Nucleus accumbens (tissue), 56 donors: ENCODE data around the gene MED8.
"Not testable (repeated sequence)": the region's sequence is repeated elsewhere in the genome, so short reads cannot be mapped to it uniquely, and the experiment has no call there.

Source experiments
- DNase-seq, 56 donors: peaks; one replicate each; lab custom pipeline; 2025; lab: John Stamatoyannopoulos, UW

The MED8 gene

DNA sequence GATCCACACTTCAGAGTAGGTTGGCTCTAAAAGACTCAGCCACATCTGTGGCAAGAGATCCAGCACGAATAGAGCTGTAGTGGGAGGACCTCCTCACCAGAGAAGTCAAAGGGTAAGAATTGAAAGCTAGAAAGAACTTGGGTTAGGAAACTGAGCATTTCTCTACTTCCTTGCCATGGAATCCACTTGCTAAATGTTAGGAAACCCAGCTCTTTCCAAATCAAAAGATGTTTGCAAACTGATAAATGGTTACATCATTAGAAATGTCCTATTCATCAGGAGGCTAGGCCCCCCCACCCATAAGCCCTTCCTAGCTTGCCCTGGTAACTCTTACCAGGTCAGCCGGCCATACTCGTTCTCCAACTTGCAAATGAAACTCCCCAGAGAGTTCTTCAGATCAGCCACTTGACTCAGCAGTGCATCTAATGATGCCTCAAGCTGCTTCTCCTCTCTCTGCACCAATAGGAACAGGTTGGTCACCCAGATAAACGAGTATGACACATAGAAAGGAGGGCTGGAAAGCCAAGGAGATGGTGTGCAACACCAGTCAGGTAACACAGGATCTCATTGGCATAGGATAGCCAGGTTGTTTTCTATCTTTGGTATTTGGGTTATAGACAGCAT, 1.5 kb downstream of the MED8 start:
- DNase-seq: no peak

DNA sequence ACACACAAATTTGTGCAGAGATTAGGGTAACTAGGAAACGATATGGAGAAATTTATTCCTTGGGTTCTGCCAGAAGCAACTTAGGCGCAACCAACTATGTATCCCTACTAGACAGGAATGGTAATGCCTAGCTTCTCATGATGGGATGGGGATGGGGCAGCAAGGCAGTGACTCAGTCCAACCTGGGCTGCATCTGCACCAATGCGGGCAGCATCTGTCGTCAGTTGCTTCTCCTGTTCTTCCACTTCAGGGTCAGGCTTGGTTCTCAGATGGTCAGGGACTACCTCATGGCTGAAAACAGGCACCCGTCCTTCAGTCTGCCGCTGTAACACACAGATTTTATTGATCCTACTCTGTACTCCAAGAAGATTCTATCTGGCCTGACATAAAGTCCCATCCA, 2.9 kb downstream of the MED8 start:
- DNase-seq: no peak

DNA sequence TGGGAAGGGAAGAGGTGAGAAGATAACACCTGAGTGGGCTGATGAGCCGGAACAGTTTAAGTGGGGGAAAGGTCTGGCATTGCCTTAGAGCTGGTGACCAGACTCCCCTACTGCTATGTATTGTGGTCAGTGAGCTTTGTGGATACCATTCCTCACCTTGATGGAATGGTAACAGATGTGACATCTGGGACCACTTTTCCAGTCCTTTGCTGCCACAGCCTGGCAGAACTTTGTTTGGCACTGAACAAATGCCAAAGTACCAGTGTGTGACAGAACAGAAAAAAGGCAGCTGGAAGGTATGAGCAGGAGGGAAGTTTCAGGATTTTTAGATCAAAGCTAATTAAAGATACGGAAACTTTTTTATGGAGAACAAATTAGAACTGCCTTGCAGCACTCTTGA, 6.2 kb downstream of the MED8 start:
- peak in 45 of 56 donors; percentile 4 to 64 (median 24) for DNase-seq

DNA sequence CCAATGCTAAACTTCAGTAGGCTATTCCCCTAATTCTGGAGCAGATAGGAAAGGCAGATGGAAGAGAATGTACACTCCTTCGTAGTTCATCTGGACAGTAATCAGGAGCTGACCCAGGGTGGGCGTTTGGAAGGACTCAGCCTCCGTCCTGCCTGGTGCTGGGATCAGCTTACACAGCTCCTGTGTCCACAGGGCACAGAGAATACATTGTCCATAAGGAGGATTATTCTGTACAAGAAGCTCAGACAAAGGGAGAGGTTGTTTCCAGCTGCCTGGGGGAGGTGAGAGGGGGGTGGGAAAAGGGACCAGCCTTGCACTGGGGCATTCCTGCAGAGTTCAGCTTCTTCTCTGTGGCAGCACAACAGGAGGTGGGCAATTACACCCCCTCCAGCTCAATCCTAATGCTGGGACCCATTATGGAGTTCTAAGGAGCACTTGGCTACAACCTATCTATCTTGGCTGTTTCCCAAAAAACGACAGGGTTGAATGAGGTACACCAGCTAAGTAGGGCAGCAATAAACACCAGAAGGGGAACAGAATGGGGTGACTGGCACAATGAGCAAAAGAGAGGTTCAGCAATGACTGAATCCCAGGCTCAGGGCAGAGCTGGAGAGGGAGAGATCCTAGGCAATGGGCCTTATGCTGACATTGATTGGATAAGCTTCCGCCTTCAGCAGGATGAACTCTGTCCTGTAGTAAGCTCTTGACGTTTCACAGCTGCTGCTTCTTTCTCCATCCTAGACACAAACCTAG, 7.4 kb downstream of the MED8 start:
- peak in 54 of 56 donors; percentile 19 to 86 (median 66) for DNase-seq

DNA sequence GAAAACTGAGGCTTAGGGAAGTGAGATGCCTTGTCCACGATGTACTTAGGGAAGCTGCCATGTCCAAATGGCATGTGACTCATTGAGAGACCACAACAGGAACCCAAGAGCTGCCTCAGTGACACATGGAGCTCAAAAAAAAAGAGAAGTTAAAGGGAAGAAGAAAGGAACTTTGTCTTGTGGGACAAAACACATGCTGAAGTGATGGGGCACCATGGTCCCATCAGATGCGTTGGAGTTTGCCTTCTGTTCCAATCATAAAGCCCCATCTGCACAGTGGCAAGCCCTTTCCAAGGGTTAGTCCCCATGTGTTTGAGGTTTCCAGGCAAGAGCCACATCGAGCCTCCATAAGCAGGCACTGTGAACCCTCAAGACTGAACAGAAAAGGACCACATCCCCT, 8.0 kb downstream of the MED8 start:
- DNase-seq: peak in 17 of 56 donors; percentile 11 to 80 (median 53)

DNA sequence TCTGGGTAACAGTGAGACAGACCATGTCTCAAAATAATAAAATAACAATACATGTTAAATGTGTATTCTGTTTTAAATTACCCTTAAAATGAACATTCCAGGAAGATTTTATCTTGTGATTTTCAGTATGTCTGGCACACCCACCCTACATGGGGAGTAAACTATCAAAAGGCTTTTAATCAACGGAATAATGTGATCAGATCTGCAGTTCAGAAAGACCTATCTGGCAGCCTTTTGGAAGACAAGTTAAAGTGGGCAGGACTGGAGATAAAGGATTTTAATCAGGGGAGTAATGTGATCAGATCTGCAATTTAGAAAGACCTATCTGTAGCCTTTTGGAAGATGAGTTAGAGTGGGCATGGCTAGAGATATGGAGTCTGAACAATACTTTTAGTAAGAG, 10.1 kb downstream of the MED8 start:
- DNase-seq: no peak

DNA sequence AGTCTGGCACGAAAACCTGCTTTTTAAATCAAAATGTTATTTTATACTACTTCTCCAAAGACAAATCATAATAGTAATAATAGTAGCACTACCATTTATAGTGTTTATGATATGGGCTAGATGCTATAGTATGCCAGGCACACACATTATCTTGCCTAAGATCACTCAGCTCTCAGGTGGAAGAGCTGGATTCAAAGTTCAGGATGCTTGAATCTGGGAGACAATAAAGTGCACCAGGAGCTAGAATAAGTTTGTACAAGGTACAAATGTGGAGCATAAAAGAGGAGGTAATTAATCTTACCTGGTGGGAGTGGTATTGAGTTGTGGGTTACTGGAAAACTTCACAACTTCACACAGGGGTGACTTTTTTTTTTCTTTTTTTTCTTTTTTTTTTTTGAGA, 11.8 kb downstream of the MED8 start:
- DNase-seq: no peak

DNA sequence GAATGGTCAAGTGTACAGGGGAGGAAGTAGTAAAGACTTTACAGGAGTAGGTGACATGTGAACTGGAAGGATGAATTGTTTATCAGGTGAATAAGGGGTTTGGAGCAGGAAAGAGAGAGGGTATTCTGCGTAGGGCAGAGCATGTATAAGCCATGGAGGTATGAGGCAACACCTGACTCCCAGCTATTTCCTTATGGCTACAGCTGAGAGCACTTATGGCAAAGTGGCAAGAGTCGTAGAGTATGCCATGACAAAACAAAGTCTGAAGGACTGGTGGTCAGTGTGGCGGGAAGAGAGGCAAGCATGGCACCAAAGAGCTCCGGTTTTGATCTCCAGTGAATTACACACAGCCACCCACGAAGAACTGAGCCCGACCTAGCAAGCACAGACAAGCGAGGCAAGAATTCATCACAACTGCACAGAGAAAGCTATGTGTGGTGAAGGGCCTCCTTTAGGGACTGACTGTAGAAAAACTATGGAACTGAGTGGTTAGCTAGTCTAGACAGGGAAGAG, 12.8 kb downstream of the MED8 start:
- no peak for DNase-seq

DNA sequence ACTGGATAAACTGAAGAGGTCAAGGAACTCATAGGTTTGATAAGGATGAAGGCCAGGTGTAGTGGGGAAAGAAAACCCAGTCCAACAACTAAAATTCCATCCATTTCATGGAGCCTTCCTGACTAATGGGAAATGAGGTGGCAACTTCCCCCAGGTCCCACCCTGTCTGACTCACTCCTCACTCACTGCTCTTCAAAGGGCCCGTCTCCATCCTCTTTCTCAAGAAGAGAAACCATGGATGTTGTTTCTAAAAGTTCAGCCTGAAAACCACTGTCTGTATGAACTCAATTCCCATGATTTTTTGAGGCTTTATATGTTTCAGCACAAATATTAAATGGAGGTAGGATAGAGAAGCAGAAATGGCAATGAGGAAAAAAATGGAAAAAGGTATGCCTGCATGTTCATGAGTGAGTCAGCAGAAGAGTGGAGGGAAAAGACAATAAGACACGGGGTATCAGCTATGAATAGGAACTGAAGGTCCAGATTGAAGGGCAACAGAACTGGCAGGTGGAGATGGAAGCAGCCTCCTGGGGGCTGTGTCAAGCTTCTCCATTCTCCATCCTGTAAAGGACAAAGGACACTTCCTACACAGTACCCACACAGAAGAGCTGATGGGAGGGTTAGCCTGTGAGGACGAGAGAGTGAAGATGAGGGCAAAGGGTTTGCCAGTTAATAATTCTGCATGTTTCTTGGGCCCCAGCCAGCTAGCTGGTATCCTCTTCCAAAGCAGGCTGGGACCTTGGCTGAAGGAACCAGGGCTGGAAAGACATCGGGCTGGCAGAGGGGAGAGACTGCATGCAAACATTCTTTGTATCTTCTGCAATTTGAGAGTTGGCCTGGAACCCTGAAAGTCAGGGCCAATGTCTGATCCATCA, 16.3 kb downstream of the MED8 start:
- peak in 3 of 56 donors; percentile 3 to 39 (median 11) for DNase-seq

DNA sequence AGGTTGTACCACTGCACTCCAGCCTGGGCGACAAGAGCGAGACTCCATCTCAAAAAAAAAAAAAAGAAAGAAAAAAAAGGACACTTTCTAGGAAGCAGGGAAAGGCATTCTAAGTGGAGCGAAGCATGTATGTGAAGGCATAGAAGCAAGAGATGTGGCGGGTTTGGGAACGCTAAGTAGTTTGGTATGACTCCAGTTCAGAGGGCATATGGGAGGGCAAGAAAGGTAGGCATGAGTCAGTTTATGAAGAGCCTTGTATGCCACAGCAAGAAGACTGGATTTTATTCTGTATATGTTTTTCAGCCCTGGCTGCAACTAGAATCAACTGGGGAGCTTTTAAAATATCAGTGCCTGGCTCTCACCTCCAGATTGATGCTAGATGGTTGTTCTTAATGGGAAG, 17.4 kb downstream of the MED8 start:
- no peak for DNase-seq

DNA sequence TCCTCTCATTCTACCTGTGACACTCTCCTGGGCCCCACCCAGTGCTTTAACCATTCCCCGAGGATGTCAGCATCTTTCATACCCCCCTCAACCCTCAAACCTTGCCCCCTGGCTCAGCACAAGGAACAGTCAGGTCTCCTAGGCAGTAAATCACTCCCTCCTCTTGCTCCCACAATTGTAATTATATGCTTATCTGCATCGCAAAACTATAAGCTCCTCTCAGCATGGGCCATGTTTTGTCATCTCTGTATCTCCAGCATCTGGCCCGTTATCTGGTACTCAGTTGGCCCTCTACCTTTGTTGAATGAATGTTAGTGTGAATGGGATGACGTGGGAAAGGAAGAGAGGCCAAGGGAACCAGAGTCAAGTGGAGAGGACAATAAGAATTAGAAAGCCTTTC, 19.0 kb downstream of the MED8 start:
- no peak for DNase-seq

DNA sequence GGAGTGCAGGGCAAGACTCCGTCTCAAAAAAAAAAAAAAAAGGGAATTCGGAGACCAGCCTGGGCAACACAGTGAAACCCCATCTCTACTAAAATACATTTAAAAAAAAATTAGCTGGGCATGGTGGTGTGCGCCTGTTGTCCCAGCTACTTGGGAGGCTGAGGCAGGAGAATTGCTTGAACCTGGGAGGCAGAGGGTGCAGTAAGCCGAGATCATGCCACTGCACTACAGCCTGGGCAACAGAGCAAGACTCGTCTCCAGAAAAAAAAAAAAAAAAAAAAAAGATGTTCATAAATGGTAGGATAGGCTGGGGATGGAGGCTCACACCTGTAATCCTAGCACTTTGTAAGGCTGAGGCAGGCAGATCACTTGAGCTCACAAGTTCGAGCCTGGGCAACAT, 19.8 kb downstream of the MED8 start:
- DNase-seq: not testable (repeated sequence)

DNA sequence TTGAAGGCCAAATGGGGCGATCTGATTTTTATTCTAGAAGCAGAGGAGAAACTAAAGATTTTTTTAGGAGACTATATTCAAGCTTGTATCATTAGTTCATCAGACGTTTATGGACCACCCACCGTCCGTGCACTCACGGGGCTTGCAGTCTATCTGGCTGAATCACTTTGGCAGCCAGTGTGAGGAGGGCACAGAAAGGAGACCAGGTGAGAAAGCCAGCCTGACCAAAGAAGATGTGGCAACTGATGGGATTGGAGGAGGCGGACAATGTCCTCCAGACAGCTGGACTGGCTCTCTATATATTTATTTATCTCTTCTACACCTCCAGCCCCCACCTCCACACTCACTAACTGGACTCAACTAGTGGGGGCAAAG, 21.0 kb downstream of the MED8 start:
- peak in 1 of 56 donors; percentile 28 for DNase-seq

DNA sequence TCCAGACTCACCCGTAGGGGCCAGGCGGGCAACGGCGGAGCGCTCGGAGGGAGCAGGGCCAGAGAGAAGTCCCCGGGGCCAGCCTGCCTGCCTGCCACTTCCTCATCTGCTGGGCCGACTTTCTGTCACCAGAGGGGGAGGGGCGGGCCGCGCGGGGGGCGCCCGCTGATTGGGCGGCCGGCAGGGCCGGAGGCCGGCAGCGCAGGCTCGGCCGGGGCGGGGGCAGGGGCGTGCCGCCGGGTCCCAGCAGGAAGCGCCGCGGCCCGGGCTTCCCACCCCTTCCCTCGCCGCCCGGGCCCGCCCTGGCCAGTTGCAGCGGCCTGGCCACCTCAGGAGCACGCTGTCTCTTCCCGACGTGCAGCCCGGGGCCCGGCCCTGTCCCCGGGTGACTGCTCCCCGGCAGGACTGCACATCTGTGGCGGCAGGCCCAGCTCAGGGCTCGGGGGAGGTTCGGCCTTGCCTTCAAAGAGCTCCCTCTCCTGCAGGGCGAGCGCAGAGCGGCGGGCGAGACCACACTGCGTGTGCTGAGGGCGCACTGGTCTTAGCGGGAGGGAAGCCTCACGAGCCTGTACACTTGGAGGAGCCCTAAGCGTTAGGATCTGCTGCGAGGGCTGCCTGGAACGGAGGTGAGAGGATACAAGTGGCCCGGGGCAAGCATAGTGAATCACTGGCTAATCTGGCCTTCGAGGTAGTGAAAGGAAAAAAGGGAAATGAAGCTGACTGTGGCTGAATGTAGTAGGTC, 21.5 kb downstream of the MED8 start, which contains the start of gene ELOVL1:
Gene ELOVL1, minus strand, starts transcription at position 108 of the 742 bp plus-strand sequence. CDS start 2,402 bp downstream, outside the sequence.
- DNase-seq: peak in 55 of 56 donors; percentile 30 to 93 (median 82)

DNA sequence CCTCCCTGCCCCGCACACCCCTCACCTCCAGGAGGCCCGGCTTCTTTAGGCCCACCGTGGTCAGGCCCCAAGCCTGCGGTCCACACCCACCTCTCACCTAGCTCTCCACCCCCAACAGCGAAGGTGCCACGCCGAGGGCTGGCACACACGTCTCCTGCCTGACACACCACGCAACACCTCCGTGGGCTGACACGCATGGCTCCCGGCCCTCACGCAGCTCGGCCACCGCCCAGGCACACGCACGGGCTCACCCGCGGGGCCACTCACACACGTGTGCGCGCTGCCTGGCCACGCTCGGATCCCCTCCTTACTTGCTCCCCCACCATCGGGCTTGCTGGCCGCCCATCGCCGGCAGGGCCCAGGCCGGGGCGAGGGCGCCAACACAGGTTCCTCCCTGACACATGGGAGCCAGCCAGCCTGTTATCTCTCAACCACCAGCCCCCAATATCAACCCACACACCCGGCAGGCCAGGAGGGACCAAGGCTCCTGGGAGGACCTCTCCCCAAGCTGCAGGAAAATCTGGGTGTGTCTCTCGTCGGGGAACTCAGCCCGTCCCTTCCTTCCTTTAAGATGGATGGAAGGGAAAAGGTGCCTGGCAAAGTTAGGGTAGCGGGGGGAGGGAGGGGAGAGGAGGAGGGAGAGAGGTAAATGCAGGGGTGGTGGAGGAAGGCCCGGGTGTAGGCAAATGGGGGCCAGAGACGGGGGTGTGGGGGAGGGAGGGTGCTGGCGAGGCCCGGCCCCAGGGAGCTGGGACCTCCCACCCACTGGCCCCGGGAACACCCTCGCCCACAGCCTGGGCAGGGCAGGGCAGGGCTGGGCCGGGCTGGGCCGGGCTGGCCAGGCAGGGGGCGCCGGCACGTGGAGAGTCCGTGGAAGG, 22.3 kb downstream of the MED8 start:
- peak in 3 of 56 donors; percentile 7 to 49 (median 17) for DNase-seq

DNA sequence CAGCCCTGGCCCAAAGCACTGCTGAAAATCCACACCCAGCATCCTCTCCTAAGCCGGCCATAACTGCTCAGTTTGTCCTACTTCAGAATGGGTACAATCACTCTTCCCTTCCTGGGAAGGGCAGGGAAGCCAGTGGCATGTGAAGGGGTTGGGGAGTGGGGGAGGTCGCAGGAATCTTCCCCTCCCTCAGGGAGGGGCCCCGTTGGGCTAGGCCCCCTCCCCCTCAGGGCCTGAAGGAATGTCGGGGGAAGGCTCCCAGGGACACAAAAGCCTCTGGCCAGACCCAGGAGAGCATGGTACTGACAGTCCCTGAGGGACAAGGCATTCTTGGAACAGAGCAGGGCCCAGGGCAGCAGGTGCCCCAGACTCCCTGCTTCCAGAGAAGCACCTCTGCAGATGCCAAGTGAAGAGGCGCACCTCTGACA, 23.0 kb downstream of the MED8 start:
- DNase-seq: no peak

DNA sequence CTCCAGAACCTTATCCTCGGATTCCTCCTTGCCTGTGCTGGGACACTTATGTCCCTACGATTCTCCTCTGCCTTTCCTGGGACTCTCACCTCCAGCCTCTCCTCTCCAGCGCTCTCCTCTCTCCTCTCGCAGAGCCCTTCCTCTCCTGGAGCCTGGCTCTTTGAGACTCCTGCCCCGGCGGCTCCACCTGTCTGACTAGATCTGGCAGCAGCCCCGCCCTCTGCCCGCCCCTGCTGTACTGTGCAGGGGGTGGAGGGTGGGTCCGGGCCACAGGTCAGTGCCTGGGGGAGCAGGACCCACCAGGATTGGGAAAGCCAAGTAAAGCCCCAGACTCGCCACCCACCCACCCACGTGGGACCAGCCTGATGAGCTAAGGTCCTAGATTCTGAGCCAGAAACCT, 23.4 kb downstream of the MED8 start:
- DNase-seq: no peak

DNA sequence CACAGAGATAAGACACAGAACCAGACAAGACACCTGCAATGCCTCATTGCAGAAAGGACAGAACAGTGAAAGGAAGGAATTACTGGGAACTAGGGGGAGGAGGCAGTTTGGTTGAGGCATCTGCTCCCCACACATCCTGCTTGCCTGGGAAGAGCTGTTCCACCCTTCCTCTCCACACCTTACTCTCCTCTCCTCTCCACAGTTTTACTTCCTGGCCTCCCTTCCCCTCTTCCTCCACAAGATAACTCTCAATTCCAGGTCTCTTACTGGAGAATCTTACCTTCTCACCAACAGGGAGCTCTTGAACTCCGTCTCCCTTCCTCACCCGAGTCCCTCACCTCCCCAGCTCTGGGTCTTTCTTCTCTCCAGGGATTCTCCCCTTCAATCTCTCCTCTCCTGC, 23.9 kb downstream of the MED8 start:
- no peak for DNase-seq

DNA sequence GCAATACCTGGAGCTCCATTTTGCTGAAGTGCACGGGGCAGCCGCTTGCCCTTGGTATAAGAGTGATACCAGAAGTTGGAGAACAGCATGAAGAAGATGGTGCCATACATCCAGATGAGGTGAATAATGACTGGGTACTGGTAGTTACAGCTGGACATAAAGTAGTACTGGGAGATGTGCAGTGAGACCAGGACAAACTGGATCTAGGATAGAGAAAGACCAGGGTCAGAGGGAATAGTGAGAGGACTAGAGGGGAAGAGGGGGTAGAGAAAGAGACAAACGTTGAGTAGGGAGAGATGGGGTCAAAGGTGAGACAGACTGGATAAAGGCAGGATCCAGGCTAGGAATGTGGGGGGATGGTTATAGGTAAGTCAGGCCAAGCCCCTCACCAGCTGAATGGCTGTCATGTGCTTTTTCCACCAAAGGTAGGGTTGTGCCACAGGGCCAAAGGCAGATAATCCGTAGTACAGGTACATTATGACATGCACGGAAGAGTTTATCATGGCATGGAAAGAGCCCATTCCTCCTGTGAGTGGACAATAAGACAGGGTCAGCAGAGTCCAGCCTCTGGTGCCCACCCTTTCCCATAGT, 25.6 kb downstream of the MED8 start:
- no peak for DNase-seq
